ENCODE measurements around the gene PLLP.
"Not testable (repeated sequence)": the region's sequence is repeated elsewhere in the genome, so short reads cannot be mapped to it uniquely, and the experiment has no call there.

Gene PLLP

DNA sequence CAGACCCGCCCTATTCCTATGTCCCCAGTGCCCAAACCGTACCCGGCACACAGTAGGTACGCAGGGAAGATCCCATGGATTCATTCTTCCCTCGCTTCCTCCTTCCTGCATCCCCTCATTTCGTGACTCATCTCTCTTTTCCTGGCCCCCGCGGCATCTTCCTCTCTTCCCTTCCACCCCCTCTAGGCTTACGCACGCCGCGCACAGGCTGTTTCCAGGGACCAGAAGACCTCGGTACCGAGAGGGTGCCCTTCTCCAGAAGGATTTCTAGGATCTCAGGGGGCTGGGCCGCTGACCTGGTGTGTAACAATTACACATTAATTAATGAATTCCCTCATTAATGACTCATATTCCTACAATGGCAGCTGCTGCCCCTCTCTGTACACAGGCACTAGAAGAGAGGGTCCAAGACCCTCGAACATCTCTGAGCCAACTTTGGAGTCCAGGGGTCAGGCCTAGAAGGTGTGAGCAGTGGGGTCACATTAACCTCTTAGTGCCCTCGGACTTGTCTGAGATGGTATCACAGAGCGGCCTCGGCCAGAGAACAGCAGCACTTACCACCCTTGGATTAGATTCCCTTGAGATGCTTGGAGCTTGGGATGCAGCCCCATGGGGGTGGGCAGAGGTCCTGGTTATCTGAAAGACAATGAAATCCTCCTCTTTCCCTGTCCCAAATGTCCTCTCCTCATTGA, 16.8 kb upstream of the PLLP start:
- no peak for DNase-seq

DNA sequence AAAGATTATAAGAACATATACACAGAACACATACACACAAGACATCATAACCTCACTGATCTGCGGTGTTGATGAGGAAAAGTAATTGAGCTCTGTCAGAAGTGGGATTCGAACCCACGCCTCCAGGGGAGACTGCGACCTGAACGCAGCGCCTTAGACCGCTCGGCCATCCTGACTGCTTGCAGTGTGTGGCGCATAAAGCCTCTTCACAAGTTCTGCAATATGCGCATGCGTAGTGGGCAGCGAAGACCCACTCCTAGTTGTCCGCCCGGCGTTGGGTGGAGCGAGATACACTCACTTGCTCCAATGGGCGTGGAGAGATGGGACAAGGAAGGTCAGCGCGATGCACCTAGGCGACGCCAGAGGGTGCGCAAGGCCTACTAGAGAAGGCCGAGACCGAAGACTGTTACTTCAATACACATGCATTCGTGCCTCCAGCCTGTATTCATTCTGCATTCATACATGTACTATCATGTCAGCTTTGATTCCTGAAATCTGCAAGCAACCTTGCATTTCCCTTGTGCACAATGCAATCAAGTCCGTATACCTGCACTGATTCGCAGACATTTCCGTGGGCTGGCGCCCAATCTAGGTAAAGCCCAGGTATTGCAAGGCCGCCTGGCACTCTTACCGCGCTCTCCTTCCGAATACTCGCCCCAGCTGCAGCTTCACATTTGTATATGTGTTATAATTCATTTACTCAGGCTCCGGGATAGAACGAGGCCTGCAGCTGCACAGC, 16.1 kb upstream of the PLLP start:
- peak; percentile 99 for DNase-seq

DNA sequence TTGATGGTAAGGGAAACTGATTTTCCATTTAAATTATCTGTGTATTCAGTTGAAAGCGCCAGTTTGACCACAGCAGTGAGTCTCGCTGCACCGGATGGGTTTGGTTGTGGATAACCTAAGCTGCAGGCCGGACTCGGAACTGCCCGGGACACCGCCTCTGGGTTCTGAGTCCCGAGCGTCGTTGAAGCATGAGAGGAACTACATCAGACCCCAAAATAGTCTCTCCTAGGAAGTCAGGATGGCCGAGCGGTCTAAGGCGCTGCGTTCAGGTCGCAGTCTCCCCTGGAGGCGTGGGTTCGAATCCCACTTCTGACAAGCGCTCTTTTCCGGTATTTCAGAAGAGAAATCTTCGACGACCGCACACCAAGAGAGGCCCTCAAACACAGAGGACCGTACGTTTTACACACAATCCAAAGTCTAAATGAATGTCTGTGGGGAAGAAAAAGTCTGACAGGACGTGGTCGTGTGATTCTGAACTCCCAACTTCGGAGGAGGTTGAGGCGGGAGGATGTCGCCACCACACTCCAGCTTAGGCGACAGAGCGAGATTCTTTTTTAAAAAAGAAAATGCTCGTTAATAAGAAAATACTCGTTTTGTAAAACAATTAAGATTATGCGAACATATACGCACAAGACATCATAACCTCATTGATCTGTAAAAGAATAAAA, 15.4 kb upstream of the PLLP start:
- peak; percentile 95 for DNase-seq

DNA sequence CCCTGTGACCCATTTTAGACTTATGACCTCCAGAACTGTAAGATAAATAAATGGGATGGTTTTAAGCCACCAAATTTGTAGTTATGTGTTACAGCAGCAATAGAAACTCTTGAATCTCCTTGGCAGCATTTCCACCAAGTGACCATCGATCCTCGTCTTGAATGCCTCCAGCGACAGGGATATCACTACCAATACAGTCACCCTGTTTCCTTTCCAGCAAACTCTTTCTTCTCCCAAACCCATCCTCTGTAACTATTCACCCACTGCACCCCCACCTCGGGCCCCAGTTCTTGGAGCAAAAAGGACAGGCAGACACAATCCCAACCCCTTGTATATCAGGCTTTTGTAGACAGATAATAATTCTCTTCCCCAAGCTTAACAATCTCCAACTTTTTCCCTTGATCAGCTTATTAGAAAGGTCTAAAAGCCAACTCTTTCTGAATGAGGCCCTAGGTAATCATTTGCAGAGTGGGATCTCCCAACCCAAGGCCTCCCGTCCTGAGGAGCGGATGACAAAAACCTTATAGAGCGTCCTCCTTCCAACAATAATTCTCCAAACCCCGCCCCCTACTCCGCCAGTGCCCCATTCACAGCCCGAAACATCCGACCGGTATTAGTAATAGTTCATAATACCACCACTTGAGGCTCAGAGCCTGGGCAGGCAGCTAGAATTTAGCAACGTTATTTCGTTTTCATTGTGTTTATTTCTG, 14.7 kb upstream of the PLLP start:
- DNase-seq: no peak

DNA sequence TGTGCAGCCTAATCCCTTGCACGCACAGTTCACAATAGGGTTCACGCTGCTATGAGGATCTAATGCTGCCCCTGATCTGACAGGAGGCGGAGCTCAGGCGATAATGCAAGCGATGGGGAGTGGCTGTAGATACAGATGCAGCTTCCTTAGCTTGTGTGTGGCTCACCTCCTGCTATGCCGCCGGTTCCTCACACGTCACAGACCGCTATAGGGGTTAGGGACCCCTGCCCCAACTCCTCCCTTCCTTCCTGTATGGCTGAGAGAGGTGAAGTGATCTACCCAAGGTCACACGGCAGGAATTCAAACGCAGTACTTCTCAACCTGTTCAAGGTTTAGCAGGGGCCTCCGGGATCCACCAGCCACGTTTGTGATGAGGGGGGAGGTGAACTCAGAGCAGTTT, 13.4 kb upstream of the PLLP start:
- no peak for DNase-seq

DNA sequence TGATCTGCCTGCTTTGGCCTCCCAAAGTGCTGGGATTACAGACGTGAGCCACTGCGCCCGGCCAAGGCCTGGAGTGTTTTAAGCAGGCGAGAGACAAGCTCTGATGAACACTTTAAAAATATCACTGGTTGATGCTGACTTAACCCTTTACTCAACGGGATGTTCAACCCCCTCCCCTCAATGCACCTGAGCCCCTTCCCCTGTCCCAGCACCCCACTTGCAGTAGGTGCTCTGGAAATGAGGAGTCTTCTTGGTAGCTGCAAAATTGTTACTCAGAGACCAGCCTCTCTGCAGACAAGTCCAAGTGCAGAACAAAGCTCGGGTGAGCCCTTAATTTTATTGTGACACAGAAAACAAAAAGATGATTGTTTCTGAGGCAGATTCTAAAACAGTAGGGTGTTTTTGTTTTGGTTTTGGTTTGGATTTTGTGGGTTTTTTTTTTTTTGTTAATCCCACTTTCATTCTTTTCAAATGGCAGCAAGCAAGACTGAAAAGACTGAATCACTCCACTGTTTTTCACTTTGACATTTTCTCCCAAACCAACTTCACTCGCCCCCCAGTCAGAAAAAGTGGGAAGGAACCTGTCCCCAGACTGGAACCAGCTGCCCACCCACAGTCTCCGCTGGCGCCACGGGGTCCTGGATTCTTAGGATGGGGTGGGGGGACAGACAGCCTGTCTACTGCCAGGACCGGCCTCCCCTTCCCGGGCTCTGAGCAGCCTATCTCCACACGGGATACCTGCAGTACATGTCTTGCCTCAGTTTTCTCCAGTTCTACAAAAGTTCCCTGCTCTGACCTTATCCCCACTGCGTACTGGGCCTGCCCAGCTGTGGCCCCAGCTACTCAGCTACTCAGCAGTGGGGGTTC, 5.2 kb upstream of the PLLP start:
- no peak for DNase-seq

DNA sequence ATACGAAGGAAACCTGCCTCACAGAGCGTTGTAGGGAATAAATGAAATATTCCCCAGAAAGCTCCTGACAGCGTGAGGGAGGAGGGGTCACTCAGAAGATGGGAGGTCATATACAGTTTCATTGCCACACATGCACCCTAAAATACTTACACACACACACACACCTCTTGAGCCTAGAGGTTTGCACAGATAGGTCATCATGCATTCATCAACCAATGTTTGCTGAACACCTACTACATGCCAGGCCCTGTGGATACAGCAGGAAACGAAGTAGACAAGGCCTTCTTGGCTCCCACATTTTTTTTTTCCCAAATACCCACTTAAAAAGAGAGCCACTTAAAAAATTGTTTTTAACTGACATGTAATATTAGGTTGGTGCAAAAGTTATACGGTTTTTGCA, 907 bp upstream of the PLLP start:
- no peak for DNase-seq

DNA sequence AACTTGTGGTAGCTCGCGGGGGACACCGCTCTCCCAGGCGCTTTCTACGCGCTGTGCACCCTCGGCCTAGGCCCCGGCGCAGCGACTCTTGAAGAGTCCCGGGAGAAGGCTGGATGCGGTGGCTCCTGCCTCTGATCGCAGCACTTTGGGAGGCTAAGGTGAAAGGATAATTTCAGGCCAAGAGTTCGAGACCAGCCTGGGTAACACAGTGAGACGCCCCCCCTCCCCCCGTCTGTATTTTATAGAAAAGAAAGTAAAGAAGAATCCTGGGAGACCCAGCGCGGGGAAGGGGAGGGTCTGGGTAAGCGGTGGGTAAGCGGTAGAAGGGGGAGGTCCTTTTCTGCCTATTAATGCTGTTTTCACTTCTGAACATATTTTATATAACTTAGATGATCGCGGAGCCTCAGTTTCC, 486 bp upstream of the PLLP start:
- no peak for DNase-seq

DNA sequence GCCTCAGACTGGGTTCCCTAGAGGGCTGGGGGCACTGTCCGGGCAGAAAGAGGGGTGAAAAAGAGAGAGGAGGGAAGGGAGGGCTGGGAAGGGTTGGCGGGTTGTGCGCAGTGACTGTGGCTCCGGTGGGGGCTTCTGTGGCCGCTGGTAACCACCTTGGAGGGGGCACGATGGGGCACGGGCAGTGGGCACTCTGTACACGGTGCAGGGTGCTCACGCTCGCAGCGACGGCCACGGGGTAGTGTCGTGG, 588 bp downstream of the PLLP start:
- no peak for DNase-seq

DNA sequence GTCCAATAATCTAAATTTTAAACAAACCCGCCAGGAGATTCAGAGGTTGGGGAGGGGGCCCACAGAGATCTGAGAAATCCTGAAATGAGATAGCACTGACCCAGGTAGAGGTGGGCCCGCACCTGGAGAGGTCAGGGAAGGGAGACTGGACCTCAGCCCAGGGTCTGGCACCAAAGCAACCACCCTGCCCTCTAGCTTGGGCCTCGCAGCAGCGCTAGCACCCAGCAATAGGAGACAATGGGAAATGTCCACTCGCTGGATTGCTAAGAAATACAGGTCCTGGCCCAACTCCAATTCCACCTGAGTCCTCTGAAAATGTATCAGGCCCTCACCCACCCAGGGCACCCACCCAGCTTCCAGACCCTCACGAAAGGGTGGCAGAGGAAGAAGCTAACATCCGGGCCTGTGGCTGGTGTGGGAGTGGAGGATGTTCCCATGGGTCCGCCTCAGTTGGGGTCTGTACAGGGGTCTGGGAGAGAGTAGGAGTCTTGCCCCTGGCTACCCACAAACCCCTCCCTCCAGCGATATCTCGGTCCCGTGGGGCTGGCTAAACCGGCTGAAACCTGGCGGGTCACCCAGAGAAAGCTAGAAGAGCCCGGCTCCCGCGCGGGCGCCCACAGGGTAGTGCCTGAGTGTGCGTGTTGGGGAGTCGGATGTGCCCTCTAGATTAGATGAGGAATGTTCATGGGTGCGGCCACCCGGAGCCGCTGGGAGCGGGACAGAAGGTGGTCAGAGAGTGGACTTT, 1.1 kb downstream of the PLLP start:
- peak; percentile 29 for DNase-seq

DNA sequence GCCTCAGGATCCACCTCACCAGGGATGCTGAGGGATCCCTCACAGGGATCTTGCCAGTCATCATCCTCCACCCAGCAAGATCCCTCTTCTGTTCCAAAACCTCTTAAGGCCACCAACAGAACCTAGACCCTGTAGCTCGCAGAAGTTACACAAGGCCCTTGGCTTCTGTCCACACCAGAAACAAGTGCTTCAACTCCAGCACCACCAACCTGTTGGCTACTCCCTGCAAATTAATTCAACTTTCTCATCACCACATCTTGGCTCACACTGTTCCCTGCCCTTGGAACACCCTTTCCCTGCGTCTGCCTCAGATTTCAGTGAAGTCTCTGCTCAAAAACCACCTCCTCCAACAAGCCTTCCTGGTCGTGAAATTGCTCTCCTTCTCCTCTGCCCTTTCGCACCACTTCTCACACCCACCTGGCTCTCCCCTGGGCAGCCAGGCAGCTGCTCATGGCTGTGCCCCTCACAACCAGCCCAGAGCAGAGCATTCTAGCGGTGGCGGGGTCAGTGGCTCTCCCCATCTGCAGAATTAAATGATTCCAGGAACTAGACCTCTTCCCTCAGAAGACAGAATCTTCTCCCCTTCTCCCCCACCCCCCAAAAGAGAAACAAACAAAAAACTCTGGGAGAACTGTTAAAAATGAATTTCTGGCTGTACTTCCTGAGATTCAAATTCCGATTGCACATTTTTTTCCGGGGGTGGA, 1.8 kb downstream of the PLLP start:
- no peak for DNase-seq

DNA sequence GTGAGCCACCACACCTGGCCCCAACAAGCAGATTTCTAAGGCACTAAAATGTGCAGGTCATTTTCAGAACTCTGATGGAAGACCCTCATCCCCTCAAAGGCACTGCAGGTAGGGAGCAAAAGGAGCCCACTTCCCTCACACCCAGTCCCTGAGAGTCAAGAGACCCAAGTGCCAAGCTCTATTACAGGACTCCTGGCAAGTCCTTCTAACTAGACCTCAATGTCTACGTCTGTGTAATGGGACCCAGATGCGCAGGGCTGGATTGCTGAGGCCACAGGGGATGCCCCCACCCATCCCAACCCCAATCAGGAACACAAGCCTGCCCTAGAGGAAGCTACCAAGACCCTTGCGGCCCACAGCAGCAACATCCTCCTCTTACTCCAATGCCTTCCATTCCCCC, 2.7 kb downstream of the PLLP start:
- no peak for DNase-seq

DNA sequence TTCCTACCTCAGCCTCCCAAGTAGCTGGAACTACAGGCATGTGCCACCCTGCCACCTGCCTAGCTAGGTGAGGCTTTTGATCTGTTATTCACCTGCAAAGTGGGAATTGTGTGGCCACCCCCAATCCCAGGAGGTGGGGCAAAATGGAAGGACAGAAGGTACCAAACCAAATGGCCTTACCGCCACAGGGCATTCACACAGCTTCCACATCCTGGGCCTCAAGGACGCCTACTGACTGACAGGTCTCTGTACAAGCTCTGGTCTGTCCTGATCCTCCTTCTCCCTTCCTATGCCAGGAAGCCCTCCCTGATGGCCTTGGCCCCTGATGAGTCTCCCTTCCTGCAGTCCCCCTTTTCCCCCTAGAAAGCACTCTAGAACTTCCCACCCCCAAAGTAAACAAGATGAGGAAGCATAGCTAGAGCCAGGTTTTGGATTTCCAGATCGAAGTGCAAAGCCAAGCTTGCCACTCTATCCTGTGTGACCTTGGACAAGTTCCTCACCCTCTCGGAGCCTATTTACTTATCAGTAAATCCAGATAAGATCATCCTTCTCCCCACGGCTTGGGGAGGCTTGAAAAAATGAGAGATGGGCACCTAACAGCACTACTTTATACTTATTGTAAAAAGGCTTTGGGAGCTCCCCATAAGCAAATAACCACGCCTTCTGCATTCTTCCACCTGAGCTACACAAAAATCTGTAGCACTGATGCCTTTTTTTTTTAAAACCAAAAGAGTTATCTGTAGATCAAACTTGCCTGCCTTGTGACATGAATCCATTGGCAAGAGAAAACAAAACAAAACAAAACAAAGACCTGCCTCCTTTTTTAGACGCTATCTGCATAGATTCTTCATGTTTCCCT, 4.5 kb downstream of the PLLP start:
- no peak for DNase-seq

DNA sequence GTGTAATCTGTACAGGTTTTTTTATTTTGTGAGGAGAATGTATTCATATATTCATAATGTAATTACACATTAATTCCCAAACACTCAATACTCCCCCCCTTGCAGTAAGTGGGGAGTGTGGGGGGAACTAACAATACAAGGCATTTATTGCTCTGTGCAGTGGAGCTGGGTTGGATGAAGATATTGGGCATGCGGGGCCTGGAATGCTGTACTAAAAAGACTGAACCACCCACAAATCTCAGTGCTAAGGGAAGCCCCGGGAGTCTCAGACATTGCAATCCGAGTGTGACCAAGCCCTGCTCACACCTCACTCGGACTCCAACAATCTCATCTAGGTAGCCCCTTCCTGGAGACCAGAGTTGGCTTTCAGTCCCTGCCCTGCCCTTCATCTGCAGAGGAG, 6.0 kb downstream of the PLLP start:
- no peak for DNase-seq

DNA sequence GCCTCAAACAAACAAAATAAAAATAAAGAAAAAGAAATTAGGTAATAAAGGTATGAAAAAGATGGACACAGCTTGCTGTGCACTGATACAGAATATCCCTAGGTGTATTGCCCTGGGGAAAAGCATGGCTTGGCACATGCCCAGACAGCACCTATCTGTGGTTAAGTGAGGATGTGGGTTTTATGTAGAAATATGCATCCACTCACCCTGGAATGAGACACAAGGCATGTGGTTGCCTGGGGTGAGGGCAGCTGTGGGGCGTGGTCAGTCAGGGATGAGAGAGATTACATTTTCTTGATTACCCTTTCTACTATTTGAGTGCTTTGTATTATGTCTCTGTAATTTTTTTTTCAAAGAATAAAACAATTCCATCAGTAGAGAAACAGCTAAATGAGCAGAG, 6.9 kb downstream of the PLLP start:
- no peak for DNase-seq

DNA sequence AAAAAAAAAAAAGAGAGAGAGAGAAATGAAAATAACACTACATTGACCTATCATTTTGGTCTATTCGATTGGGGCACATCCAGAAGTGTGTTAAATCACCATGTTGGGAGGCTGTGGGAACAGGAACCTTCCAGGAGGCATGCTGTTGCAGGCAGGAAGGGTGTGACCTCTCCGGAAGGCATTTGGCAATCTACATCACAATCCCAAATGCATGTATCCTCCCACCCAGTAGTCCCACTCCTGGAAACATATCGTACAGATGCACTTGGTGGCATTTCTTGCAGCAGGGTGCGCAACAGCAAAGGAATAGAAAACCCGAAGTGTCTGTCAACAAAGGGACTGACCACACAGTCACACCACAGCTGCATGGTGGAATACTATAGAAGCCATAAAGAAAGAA, 7.9 kb downstream of the PLLP start:
- no peak for DNase-seq

DNA sequence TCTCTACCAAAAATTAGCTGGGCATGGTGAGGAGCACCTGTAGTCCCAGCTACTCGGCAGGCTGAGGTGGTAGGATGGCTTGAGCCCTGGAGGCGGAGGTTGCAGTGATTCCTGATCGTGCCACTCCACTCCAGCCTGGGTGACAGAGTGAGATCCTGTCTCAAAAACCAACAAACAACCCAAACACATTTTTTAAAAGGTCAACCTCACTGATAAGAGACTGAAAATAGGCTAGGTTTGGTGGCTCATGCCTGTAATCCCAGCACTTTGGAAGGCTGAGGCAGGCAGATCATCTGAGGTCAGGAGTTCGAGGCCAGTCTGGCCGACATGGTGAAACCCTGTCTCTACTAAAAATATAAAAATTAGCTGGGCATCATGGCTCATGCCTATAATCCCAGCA, 8.5 kb downstream of the PLLP start:
- not testable (repeated sequence) for DNase-seq

DNA sequence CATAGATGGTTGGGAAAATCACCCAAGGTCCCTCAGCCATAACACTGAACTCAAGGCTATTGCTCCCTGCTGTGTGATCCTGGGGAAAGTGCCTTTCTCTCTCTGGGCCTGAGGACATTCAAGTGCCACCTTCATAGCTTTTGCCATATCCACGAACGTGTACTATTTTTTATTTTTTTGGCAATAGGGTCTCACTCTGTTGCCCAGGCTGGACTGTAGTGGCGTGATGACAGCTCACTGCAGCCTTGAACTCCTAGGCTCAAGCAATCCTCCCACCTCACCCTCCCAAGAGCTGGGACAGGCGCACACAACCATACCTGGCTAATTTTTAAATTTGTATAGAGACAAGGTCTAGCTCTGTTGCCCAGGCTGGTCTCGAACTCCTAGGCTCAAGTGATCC, 10.6 kb downstream of the PLLP start:
- no peak for DNase-seq

DNA sequence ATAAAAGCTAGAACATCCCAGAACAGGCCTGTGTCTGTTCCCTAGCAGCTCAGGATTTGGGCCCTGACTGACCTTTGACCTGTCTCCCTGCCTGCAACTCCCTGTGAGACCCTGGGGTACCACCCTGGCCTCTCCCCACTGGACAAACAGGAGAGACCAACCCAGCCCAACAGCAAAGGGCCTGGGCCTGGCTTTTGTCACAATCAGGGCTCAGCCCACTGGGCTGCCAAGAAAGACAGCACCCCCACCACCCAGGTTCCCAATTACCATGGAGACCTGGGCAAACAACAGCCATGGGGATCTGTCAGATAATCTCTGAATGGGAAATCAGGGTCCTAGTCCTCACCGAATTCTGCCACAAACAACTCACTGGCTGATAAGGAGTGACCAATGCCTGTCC, 11.1 kb downstream of the PLLP start:
- no peak for DNase-seq

DNA sequence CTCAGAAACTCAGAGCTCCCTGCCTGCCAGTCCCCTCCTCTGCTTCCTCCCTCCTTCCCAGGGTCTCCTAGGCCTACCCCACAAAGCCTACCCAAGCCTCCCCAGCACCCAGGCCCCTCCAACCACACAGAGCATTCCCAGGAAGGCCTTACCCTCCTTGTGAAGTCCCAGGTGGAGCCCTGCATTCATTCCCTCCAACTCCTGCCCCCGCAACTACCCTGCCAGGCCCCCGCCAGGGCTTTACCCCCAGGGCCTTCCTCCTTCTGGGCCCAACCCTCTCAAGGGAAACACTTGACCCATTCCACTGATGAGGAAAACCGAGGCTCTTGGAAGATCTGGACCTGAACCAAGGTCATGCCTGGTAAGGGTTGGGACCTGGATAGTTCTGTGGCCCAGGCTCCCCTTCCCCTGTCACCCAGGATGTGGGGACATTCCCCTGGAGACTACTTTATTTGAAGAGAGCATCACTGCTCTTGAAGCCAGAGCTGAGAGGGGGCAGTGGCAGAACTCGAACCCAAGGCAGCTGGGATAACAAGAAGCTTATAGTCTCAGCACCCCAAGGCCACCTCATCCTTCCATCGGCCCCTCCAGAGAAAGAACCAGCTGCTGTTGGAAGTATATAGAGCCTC, 12.5 kb downstream of the PLLP start:
- no peak for DNase-seq
